Uterus (tissue), 2 donors: Measurements from ENCODE around the gene AGBL1.

Experiments used
- POLR2A ChIP-seq, 2 donors: fragments of 450-650 bp; IDR thresholded peaks; one replicate each; pipeline ENCODE4 v1.6.1; 2016; ENCODE audit warnings: antibody characterized with exemption in 2 of 2, mild to moderate bottlenecking in 1 of 2, moderate library complexity in 1 of 2
- TF ChIP-seq, protein P1 (sequence below), 4 experiments: fragments of 200-600 bp in 2 of 4; fragments of 450-650 bp in 2 of 4; sonication (generic) in 2 of 4; IDR thresholded peaks; one replicate each; pipeline ENCODE4 v1.5.1; 2016 to 2019; ENCODE audit warnings: antibody characterized with exemption in 4 of 4, mild to moderate bottlenecking in 2 of 4, moderate library complexity in 1 of 4

- TF ChIP-seq, protein P1, sequence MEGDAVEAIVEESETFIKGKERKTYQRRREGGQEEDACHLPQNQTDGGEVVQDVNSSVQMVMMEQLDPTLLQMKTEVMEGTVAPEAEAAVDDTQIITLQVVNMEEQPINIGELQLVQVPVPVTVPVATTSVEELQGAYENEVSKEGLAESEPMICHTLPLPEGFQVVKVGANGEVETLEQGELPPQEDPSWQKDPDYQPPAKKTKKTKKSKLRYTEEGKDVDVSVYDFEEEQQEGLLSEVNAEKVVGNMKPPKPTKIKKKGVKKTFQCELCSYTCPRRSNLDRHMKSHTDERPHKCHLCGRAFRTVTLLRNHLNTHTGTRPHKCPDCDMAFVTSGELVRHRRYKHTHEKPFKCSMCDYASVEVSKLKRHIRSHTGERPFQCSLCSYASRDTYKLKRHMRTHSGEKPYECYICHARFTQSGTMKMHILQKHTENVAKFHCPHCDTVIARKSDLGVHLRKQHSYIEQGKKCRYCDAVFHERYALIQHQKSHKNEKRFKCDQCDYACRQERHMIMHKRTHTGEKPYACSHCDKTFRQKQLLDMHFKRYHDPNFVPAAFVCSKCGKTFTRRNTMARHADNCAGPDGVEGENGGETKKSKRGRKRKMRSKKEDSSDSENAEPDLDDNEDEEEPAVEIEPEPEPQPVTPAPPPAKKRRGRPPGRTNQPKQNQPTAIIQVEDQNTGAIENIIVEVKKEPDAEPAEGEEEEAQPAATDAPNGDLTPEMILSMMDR (IDR thresholded peaks at IDR 0.05): no peak
- TF ChIP-seq POLR2A (IDR thresholded peaks at IDR 0.05): no peak
Observed at GRCh38 chr15:86136861-86137260, 57.2 kb downstream of the AGBL1 start.
